ENCODE data around the gene SEC14L3. TPM values are rescaled to one million over a fixed set of nuclear protein-coding genes. Genes with fewer than 3 reads are reported as not detected.

The SEC14L3 gene
- total RNA-seq, 6 experiments from 2014 or later, result not detected

DNA sequence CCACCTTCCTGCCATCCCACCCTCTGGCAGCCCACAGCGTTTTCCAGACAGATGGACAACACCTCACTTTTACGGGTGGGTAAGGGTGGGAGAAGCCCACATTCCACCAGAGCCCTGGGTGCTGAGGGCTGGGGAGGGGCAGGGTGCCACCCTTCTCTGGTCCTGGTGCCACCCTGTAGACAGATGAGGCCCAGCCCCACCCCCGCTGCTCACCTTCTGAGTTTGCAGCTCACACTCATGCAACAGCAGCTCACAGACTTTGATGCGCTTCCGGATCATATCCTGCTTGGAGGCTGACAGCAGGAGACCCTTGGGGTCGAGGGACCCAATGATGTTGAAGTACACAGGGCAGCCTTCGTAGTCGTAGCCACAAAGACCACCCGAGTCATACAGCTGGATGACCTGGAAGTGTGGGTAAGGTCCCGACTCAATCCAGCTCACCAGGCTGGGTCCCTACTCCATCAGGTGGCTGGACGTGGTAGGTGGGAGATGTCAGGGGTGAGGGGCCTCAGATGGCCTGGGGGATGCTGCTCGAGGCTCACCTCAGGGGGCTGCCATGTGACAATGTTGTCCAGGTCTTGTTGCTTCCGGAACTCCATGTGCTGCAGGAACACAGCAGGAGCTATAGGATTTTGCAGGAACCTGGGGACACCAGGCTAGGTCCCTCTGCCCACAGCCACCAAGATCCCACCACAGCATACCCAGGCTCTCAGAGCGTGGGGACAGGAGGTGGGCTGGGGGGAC lies 23.4 kb upstream of the SEC14L3 start:
- H3K27me3 Mint-ChIP-seq (ENCODE audit: insufficient read depth), result peaks cover 48% of the 10 kb centered on the region

DNA sequence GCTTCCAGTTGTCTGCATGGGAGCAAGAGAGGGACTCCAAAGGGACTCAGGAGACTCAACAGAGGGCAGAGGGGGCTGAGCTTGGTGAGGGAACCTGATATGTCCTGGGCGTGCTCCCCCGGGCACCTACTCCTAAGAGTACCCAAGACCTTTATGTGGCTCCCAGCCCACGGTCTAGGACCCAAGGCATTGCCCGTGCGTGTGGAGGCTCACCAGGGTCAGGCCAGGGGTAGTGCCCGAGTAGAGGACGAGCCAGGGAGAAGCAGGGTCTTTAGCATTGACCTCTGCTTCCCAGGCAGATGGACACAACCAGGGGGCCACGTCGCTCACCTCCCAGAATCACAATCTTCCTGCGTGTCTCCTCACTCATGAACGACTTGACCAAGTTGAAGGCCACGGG lies 20.3 kb upstream of the SEC14L3 start:
- Mint-ChIP-seq H3K36me3 (ENCODE audit: low read depth) (no peaks in the 10 kb centered on the region), H3K9me3 (no peaks in the 10 kb centered on the region), H3K27me3 (ENCODE audit: insufficient read depth) (peaks cover 46% of the 10 kb centered on the region), H3K27ac (no peak overlapping the region), H3K4me1 (ENCODE audit: low read depth) (no peaks in the 10 kb centered on the region), H3K4me3 (no peak overlapping the region)
- TF ChIP-seq, protein P1, sequence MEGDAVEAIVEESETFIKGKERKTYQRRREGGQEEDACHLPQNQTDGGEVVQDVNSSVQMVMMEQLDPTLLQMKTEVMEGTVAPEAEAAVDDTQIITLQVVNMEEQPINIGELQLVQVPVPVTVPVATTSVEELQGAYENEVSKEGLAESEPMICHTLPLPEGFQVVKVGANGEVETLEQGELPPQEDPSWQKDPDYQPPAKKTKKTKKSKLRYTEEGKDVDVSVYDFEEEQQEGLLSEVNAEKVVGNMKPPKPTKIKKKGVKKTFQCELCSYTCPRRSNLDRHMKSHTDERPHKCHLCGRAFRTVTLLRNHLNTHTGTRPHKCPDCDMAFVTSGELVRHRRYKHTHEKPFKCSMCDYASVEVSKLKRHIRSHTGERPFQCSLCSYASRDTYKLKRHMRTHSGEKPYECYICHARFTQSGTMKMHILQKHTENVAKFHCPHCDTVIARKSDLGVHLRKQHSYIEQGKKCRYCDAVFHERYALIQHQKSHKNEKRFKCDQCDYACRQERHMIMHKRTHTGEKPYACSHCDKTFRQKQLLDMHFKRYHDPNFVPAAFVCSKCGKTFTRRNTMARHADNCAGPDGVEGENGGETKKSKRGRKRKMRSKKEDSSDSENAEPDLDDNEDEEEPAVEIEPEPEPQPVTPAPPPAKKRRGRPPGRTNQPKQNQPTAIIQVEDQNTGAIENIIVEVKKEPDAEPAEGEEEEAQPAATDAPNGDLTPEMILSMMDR (IDR thresholded peaks at IDR 0.05), result no peak
- no peak for DNase-seq

More for the DNA sequence above, 23.4 kb upstream of the SEC14L3 start:
- Mint-ChIP-seq H3K4me1 (ENCODE audit: low read depth) (no peaks in the 10 kb centered on the region), H3K27ac (no peak overlapping the region), H3K9me3 (no peaks in the 10 kb centered on the region), H3K4me3 (no peak overlapping the region), H3K36me3 (ENCODE audit: low read depth) (no peaks in the 10 kb centered on the region)
- TF ChIP-seq, protein P1 (IDR thresholded peaks at IDR 0.05), result no peak
- no peak for DNase-seq

DNA sequence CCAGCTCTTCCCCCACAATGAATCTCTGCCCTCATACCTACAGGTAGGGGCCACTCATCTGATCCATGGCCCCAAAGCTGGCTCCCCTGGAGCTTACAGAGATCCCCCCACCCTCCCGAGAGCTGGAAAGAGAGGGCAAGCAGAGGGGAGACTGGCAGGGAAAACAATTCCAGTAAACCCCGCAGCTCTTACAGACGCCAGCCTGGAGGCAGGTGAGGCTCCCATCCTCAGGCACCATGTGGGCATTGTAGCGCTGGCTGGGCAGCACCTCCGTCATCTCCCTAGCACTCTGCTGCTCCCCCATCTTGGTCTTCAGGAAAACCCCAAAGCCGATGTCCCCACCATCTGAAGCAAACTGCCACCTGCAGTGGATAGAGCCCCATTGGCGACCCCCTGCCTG lies 19.6 kb upstream of the SEC14L3 start:
- Mint-ChIP-seq H3K27ac (no peak overlapping the region), H3K4me3 (no peak overlapping the region)

DNA sequence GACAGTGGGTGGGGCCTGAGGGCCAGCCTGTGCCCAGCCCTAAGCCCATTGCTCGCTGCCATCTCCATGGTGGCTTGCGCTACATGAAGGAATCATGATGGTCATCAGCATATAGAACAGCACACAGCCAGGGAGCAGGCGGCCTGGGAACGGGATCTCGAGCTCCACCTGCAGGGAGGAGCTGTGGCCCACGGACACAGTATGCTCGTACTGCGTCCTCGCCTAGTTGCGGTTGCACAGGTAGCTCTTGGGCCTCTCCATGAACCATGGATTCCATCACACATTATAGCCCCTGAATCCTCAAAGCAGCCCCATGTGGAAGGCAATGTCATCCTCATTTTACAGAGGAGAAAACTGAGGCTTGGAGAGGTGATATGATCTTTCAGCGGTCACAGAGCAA lies 18.6 kb upstream of the SEC14L3 start:
- H3K4me3 Mint-ChIP-seq, result no peak overlapping the region

More for the DNA sequence above, 19.6 kb upstream of the SEC14L3 start:
- Mint-ChIP-seq H3K36me3 (ENCODE audit: low read depth) (no peaks in the 10 kb centered on the region), H3K9me3 (no peaks in the 10 kb centered on the region), H3K4me1 (ENCODE audit: low read depth) (no peaks in the 10 kb centered on the region), H3K27me3 (ENCODE audit: insufficient read depth) (peaks cover 41% of the 10 kb centered on the region)
- TF ChIP-seq, protein P1 (IDR thresholded peaks at IDR 0.05), result no peak
- no peak for DNase-seq

DNA sequence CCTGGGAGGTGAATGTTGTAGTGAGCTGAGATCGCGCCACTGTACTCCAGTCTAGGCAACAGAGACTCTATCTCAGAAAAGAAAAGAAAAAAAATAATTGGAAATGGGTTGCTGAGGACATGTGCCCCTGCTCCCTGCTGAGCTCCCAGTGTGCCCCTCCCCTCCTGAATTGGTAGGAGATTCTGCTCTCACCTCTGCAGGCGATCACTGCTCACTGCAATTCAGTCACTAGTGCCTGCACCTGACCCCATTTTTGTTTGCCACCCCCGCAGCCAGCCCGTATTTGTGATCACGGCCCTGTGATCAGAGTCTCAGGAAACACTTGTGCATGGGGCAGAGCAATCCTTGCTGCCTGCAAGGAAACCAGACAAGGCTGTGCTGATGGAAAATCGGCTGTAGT lies 16.3 kb upstream of the SEC14L3 start:
- TF ChIP-seq, protein P1 (IDR thresholded peaks at IDR 0.05), result no peak
- H3K4me3 Mint-ChIP-seq, result no peak overlapping the region
- no peak overlapping the region for H3K27ac Mint-ChIP-seq
- no peak for DNase-seq
- H3K36me3 Mint-ChIP-seq (ENCODE audit: low read depth), result no peaks in the 10 kb centered on the region
- H3K9me3 Mint-ChIP-seq, result no peaks in the 10 kb centered on the region
- peaks cover 1% of the 10 kb centered on the region; the same call in 1 of the 2 replicates for H3K4me1 Mint-ChIP-seq (ENCODE audit: low read depth)
- H3K27me3 Mint-ChIP-seq (ENCODE audit: insufficient read depth), result peaks cover 22% of the 10 kb centered on the region

More for the DNA sequence above, 18.6 kb upstream of the SEC14L3 start:
- H3K36me3 Mint-ChIP-seq (ENCODE audit: low read depth), result no peaks in the 10 kb centered on the region
- H3K9me3 Mint-ChIP-seq, result no peaks in the 10 kb centered on the region
- no peak for DNase-seq
- TF ChIP-seq, protein P1 (IDR thresholded peaks at IDR 0.05), result peak; percentile 42; the same call in 1 of the 2 replicates
- H3K4me1 Mint-ChIP-seq (ENCODE audit: low read depth), result no peaks in the 10 kb centered on the region
- H3K27me3 Mint-ChIP-seq (ENCODE audit: insufficient read depth), result peaks cover 41% of the 10 kb centered on the region
- no peak overlapping the region for H3K27ac Mint-ChIP-seq
